ENCODE measurements around the gene PDF.
A peak's percentile ranks its signal among the peaks of the same experiment; 100 is the strongest.
"Not testable (repeated sequence)": the region's sequence is repeated elsewhere in the genome, so short reads cannot be mapped to it uniquely, and the experiment has no call there.

Gene PDF

GRCh38 chr16:69330286-69331109, at the start of gene PDF:
TSS of gene PDF (minus strand) at chr16:69330588. CDS start at chr16:69330570, 18 bp downstream.
- DNase-seq = peak; percentile 52 to 95 (median 89)

- no peak for DNase-seq
Measured at GRCh38 chr16:69378760-69379159, 48.4 kb upstream of the PDF start.

GRCh38 chr16:69378036-69378435, 47.6 kb upstream of the PDF start:
- no peak for DNase-seq

GRCh38 chr16:69376393-69377059, 46.1 kb upstream of the PDF start:
- DNase-seq = no peak

GRCh38 chr16:69373019-69373418, 42.6 kb upstream of the PDF start:
- DNase-seq = no peak

- DNase-seq = no peak
Measured at GRCh38 chr16:69371564-69371963, 41.2 kb upstream of the PDF start.

- no peak for DNase-seq
Measured at GRCh38 chr16:69368866-69369265, 38.5 kb upstream of the PDF start.

- no peak for DNase-seq
Measured at GRCh38 chr16:69367980-69368379, 37.6 kb upstream of the PDF start.

- DNase-seq = no peak
Measured at GRCh38 chr16:69366431-69366830, 36.0 kb upstream of the PDF start.

GRCh38 chr16:69365901-69366300, 35.5 kb upstream of the PDF start:
- no peak for DNase-seq

GRCh38 chr16:69364088-69364487, 33.7 kb upstream of the PDF start:
- no peak for DNase-seq

GRCh38 chr16:69363281-69363717, 32.9 kb upstream of the PDF start:
- DNase-seq = no peak

- DNase-seq = not testable (repeated sequence)
Measured at GRCh38 chr16:69360070-69360469, 29.7 kb upstream of the PDF start.

- no peak for DNase-seq
Measured at GRCh38 chr16:69351309-69352027, 21.1 kb upstream of the PDF start, which contains the start of gene TMED6. TSS of gene TMED6 (minus strand) at chr16:69351786. CDS start at chr16:69351753, 33 bp downstream.

- DNase-seq = no peak
Measured at GRCh38 chr16:69350536-69351133, 20.2 kb upstream of the PDF start.

GRCh38 chr16:69349536-69349935, 19.1 kb upstream of the PDF start:
- no peak for DNase-seq

- no peak for DNase-seq
Measured at GRCh38 chr16:69348222-69348621, 17.8 kb upstream of the PDF start.

- DNase-seq = no peak
Measured at GRCh38 chr16:69346683-69347082, 16.3 kb upstream of the PDF start.

- no peak for DNase-seq
Measured at GRCh38 chr16:69345923-69346322, 15.5 kb upstream of the PDF start.

- no peak for DNase-seq
Measured at GRCh38 chr16:69344171-69344570, 13.8 kb upstream of the PDF start.

GRCh38 chr16:69340095-69340644, 9.8 kb upstream of the PDF start:
- no peak for DNase-seq

Measured in C1 segment of cervical spinal cord (tissue), 14 donors.